ENCODE data around the gene SYT9. TPM values are rescaled to one million over a fixed set of nuclear protein-coding genes. Genes with fewer than 3 reads are reported as not detected.
A peak's percentile ranks its signal among the peaks of the same experiment; 100 is the strongest.

Gene SYT9
- total and polyA plus RNA-seq, 2 experiments from 2014 or later = not detected

DNA sequence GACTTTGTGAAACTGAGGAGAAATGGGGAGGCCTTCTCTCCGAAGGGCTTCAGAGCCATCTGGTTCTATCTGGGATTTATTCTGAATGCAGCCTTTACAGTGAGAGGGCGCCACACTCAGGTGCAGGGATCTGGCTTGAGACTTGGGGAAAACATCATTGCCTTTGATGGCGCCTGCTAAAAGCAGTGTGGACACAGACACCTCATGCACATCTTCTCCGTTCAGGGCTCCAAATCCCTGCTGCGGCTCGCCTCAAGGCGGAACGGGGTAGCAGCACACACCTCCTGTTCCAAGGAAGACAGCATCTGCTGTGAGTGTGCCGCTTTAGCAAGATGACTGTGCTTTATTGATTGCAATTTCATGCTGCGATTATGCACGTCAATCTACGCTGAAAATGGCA is 196.5 kb downstream of the SYT9 start:
- no peaks in the 10 kb centered on the region for H3K36me3 ChIP-seq (ENCODE audit: low read depth)
- no peaks in the 10 kb centered on the region for H3K27me3 ChIP-seq (replicated peaks; ENCODE audit: insufficient read depth)
- H3K9me3 ChIP-seq (ENCODE audit: low read depth) = no peaks in the 10 kb centered on the region
- no peak overlapping the region for H2AFZ ChIP-seq
- H4K20me1 ChIP-seq (ENCODE audit: insufficient read depth) = no peaks in the 10 kb centered on the region
- no peak for TF ChIP-seq EZH2phosphoT487 (IDR thresholded peaks at IDR 0.05; ENCODE audit: insufficient read depth, low read depth)
- no peak for TF ChIP-seq EZH2 (IDR thresholded peaks at IDR 0.05; ENCODE audit: insufficient read depth, poor library complexity, severe bottlenecking)
- WGBS, 2 experiments (ENCODE audit: low coverage in 1 of 2, low lambda C conversion rate in 2 of 2, missing lambda C conversion rate in 2 of 2) = 93% methylated on average over 12 of the region's 12 CpGs
- H3K4me3 ChIP-seq = no peak overlapping the region
- H3K79me2 ChIP-seq (ENCODE audit: insufficient read depth) = no peaks in the 10 kb centered on the region
- no peaks in the 10 kb centered on the region for H3K9me2 ChIP-seq (ENCODE audit: insufficient read depth)
- H3K27ac ChIP-seq = no peak overlapping the region
- no peak overlapping the region for H3K4me2 ChIP-seq (ENCODE audit: unreplicated experiment)
- no peaks in the 10 kb centered on the region for H3F3A ChIP-seq (ENCODE audit: insufficient read depth)
- DNase-seq = no peak
- H3K9ac ChIP-seq = no peak overlapping the region
- in situ Hi-C loops (cut with MboI) = no loop called here
- H3K4me1 ChIP-seq (ENCODE audit: insufficient read depth) = peaks cover 11% of the 10 kb centered on the region

DNA sequence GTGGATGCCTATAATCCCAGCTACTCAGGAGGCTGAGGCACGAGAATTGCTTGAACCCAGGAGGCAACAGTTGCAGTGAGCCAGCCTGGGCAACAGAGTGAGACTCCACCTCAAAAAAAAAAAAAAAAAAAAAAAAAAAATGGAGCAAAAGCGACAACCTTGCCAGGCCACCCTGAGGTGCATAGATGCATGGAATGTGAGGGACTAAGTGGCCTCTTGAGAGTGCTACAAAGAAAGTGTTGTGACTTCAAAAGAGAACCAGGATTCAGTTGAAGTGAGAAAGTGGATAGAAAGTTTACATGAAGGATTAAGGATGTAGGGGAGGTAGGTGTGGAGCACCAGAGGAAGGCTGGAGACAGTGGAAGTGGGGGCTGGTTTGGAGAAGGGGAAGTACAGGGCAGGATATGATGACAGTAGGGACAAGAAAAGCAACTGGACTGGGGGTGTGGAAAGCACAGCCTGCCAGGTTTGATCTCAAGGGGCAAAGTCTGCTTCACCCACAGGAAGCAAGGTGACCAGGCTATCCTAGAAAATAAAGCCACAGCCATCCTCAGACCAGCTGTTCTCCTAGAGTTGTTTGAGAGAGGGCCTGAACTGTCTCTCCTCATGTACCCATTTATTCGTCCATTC is 197.6 kb downstream of the SYT9 start:
- Histone ChIP-seq H3K36me3 (ENCODE audit: low read depth) (no peaks in the 10 kb centered on the region), H3K4me2 (ENCODE audit: unreplicated experiment) (no peak overlapping the region), H3K9me3 (ENCODE audit: low read depth) (no peaks in the 10 kb centered on the region), H3K27ac (no peak overlapping the region), H3F3A (ENCODE audit: insufficient read depth) (no peaks in the 10 kb centered on the region), H3K9ac (no peak overlapping the region), H3K79me2 (ENCODE audit: insufficient read depth) (no peaks in the 10 kb centered on the region), H3K9me2 (ENCODE audit: insufficient read depth) (no peaks in the 10 kb centered on the region), H3K27me3 (replicated peaks; ENCODE audit: insufficient read depth) (no peaks in the 10 kb centered on the region), H2AFZ (no peak overlapping the region), H4K20me1 (ENCODE audit: insufficient read depth) (no peaks in the 10 kb centered on the region), H3K4me1 (ENCODE audit: insufficient read depth) (peaks cover 11% of the 10 kb centered on the region), H3K4me3 (no peak overlapping the region)
- DNase-seq = no peak
- in situ Hi-C loops (cut with MboI) = no loop called here
- TF ChIP-seq EZH2phosphoT487 (IDR thresholded peaks at IDR 0.05; ENCODE audit: insufficient read depth, low read depth) = no peak
- TF ChIP-seq EZH2 (IDR thresholded peaks at IDR 0.05; ENCODE audit: insufficient read depth, poor library complexity, severe bottlenecking) = no peak
- WGBS, 2 experiments (ENCODE audit: low coverage in 1 of 2, low lambda C conversion rate in 2 of 2, missing lambda C conversion rate in 2 of 2) = 66 to 84% methylated on average over 2 to 3 of the region's 3 CpGs

DNA sequence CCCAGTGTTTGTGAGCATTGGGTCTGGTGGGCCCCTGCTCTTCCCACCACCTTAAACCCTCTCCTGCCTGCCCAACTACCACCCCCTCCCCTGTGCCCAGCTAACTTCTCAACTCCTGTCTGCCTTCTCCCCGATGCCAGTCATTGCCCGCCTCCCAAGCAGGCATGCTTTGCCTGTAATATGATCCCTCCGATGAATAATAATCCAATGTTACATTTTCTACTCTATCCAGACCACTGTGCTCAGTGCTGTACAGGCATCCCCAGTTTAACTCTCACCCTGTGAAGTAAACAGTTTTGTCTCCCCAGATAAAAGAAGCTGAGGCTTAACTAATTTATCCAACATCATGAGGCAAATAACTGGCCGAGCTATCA is 198.1 kb downstream of the SYT9 start:
- Histone ChIP-seq H3K79me2 (ENCODE audit: insufficient read depth) (no peaks in the 10 kb centered on the region), H2AFZ (no peak overlapping the region)

GRCh38 chr11:7450836-7451235 is 199.1 kb downstream of the SYT9 start:
- Histone ChIP-seq H2AFZ (no peak overlapping the region), H3K9me3 (ENCODE audit: low read depth) (no peaks in the 10 kb centered on the region), H3K27me3 (replicated peaks; ENCODE audit: insufficient read depth) (no peaks in the 10 kb centered on the region), H4K20me1 (ENCODE audit: insufficient read depth) (no peaks in the 10 kb centered on the region), H3K36me3 (ENCODE audit: low read depth) (no peaks in the 10 kb centered on the region), H3K4me1 (ENCODE audit: insufficient read depth) (peaks cover 11% of the 10 kb centered on the region), H3K9ac (no peak overlapping the region), H3K79me2 (ENCODE audit: insufficient read depth) (no peaks in the 10 kb centered on the region), H3K9me2 (ENCODE audit: insufficient read depth) (no peaks in the 10 kb centered on the region), H3F3A (ENCODE audit: insufficient read depth) (no peaks in the 10 kb centered on the region), H3K27ac (no peak overlapping the region), H3K4me2 (ENCODE audit: unreplicated experiment) (no peak overlapping the region), H3K4me3 (no peak overlapping the region)
- TF ChIP-seq EZH2phosphoT487 (IDR thresholded peaks at IDR 0.05; ENCODE audit: insufficient read depth, low read depth) (no peak), EZH2 (IDR thresholded peaks at IDR 0.05; ENCODE audit: insufficient read depth, poor library complexity, severe bottlenecking) (no peak)
- peak; percentile 17 for DNase-seq
- 86 to 88% methylated on average over 3 of the region's 3 CpGs for WGBS, 2 experiments (ENCODE audit: low coverage in 1 of 2, low lambda C conversion rate in 2 of 2, missing lambda C conversion rate in 2 of 2)
- in situ Hi-C loops (cut with MboI) = no loop called here

More for the DNA sequence above, 198.1 kb downstream of the SYT9 start:
- H3K4me3 ChIP-seq = no peak overlapping the region
- 28 to 31% methylated on average over 4 of the region's 4 CpGs for WGBS, 2 experiments (ENCODE audit: low coverage in 1 of 2, low lambda C conversion rate in 2 of 2, missing lambda C conversion rate in 2 of 2)
- no peaks in the 10 kb centered on the region for H4K20me1 ChIP-seq (ENCODE audit: insufficient read depth)
- no peak overlapping the region for H3K9ac ChIP-seq
- H3F3A ChIP-seq (ENCODE audit: insufficient read depth) = no peaks in the 10 kb centered on the region
- no peaks in the 10 kb centered on the region for H3K9me3 ChIP-seq (ENCODE audit: low read depth)
- no peaks in the 10 kb centered on the region for H3K27me3 ChIP-seq (replicated peaks; ENCODE audit: insufficient read depth)
- H3K27ac ChIP-seq = no peak overlapping the region
- no peaks in the 10 kb centered on the region for H3K36me3 ChIP-seq (ENCODE audit: low read depth)
- in situ Hi-C loops (cut with MboI) = no loop called here
- H3K9me2 ChIP-seq (ENCODE audit: insufficient read depth) = no peaks in the 10 kb centered on the region
- peaks cover 11% of the 10 kb centered on the region for H3K4me1 ChIP-seq (ENCODE audit: insufficient read depth)
- H3K4me2 ChIP-seq (ENCODE audit: unreplicated experiment) = no peak overlapping the region
- peak; percentile 36 for DNase-seq
- TF ChIP-seq EZH2 (IDR thresholded peaks at IDR 0.05; ENCODE audit: insufficient read depth, poor library complexity, severe bottlenecking) (no peak), EZH2phosphoT487 (IDR thresholded peaks at IDR 0.05; ENCODE audit: insufficient read depth, low read depth) (no peak)
